ENCODE data around the gene THBS4.

DNA sequence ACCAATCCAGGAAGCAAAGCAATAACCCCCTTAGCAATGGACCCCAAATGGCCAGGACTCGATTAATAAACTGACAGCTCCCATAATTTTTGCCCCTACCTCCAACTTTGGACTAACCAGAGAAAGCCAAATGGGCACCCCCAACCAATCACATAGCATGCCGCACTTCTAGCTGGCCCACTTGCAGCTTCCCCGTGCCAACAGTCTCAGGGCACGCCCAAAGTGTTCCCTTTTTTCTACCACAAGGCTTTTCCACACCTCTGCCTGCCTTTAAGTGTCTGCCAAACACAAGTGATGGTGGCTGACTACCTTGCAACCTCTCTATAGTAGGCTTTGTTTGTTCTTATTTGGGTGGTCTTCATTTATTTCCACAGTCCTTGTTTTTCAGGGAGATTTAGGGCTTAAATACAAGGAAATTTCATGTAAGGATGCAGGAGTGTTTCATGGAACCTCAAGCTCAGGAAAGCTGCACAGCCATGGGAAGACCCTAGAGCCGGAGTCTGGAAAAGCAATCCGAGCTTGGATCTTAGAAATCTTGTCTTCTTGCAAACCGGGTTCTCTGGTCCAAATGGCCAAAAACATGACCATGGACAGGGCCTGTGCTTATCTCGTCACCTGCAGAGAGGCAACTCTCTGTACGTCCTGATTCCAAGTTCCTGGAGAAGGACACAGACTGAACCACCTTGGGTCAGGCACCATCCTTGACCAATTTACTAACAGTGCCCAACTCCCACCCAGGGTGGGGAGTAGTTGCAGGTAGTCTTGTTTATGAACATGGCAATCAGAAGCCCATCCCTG lies 89.2 kb downstream of the THBS4 start:
- TF ChIP-seq ZNF274 (IDR thresholded peaks at IDR 0.05; ENCODE audit: low read depth, low read length) (no peak), YY1 (IDR thresholded peaks at IDR 0.05; ENCODE audit: insufficient read depth, insufficient read length) (no peak)

All from NT2/D1 (cell line).